WERI-Rb-1 (cell line): Measurements from ENCODE around the gene CCDC88B.

Experiments used
- DNase-seq: peaks from one replicate; pipeline ENCODE4 v3.0.0-alpha.2; 2020
- H3K27ac ChIP-seq: fragments of 250-450 bp; sonication (Bioruptor Pico); 2 replicates; pipeline ENCODE4 v1.5.1; 2020; ENCODE audit warnings: mild to moderate bottlenecking, moderate library complexity
- H3K27me3 ChIP-seq: fragments of 250-450 bp; sonication (Bioruptor Pico); 2 replicates; pipeline ENCODE4 v1.5.1; 2021; ENCODE audit warnings: mild to moderate bottlenecking, low read depth, moderate library complexity; ENCODE audit not compliant: insufficient read depth, severe bottlenecking
- H3K36me3 ChIP-seq: fragments of 250-450 bp; sonication (Bioruptor Pico); 2 replicates; pipeline ENCODE4 v1.5.1; 2020; ENCODE audit warnings: mild to moderate bottlenecking, moderate library complexity
- H3K4me3 ChIP-seq: 2 replicates; pipeline ENCODE4 v1.5.1; 2011; ENCODE audit warnings: low read depth, mild to moderate bottlenecking, control low read depth, low read length
- H3K9me3 ChIP-seq: fragments of 250-450 bp; sonication (Bioruptor Pico); 2 replicates; pipeline ENCODE4 v1.5.1; 2021; ENCODE audit warnings: mild to moderate bottlenecking, moderate library complexity; ENCODE audit not compliant: severe bottlenecking
- TF ChIP-seq, protein P1 (sequence below): IDR thresholded peaks from 2 replicates; pipeline ENCODE4 v1.5.1; 2011; ENCODE audit warnings: low read depth, mild to moderate bottlenecking, control low read depth, inconsistent platforms, low read length

CCDC88B gene

DNA sequence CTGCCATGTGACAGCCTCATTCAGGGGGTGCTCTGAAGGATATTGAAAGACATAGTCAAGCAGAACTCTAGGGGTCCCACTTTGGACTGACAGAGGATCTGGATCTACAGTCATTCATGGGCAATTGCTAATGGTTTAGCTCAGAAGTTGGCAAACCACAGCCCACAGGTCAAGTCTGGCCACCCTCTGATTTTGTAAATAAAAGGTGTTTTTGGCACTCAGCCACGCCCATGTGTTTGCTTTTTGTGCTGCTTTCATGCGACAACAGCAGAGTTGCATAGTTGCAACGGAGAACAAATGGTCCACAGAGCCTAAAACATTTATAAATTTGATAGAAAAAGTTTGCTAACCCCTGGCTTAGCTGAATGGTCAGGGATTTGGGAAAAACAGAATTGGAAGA lies 60.7 kb downstream of the CCDC88B start:
- H3K4me3 ChIP-seq: no peak overlapping the region
- no peaks in the 10 kb centered on the region for H3K36me3 ChIP-seq
- TF ChIP-seq, protein P1, sequence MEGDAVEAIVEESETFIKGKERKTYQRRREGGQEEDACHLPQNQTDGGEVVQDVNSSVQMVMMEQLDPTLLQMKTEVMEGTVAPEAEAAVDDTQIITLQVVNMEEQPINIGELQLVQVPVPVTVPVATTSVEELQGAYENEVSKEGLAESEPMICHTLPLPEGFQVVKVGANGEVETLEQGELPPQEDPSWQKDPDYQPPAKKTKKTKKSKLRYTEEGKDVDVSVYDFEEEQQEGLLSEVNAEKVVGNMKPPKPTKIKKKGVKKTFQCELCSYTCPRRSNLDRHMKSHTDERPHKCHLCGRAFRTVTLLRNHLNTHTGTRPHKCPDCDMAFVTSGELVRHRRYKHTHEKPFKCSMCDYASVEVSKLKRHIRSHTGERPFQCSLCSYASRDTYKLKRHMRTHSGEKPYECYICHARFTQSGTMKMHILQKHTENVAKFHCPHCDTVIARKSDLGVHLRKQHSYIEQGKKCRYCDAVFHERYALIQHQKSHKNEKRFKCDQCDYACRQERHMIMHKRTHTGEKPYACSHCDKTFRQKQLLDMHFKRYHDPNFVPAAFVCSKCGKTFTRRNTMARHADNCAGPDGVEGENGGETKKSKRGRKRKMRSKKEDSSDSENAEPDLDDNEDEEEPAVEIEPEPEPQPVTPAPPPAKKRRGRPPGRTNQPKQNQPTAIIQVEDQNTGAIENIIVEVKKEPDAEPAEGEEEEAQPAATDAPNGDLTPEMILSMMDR: no peak
- no peak overlapping the region for H3K27ac ChIP-seq
- DNase-seq: no peak
- H3K9me3 ChIP-seq: no peaks in the 10 kb centered on the region
- no peaks in the 10 kb centered on the region for H3K27me3 ChIP-seq

DNA sequence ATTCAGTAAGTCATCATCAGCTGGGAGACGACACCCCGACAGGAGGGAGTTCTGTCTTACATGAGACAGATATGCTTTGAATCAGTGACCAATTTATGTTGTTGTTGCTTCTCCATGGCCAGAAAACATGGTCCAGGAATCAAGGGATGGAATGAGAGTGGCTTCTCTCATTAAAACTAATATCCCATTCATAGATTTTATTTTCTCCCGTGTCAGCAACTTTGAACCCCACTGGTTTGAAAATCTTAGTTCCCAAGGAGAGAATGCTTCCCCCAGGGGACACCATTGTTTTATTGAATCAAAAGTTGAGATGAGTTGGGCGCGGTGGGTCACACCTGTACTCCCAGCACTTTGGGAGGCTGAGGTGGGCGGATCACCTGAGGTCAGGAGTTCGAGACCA lies 61.8 kb downstream of the CCDC88B start:
- Histone ChIP-seq H3K27ac (no peak overlapping the region), H3K4me3 (no peak overlapping the region), H3K9me3 (no peaks in the 10 kb centered on the region), H3K36me3 (no peaks in the 10 kb centered on the region), H3K27me3 (no peaks in the 10 kb centered on the region)
- no peak for DNase-seq
- TF ChIP-seq, protein P1: no peak

DNA sequence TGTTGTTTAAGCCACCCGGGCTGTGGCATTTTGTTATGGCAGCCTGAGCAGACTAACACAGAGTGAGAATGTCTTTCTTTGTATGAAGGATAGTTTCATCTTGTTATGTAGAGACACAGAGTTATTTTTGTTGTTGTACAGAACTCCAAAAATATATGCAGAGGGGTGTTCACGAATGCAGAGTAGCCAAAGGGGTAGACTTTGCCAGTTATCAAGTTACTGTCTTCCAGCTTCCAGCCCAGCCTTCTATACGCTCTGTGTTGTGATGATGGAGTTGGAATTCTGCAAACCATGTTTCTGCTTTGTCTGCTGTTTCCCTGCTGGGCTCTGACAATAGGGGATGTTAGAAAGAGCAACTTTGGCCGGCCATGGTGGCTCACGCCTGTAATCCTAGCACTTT lies 63.1 kb downstream of the CCDC88B start:
- Histone ChIP-seq H3K27ac (no peak overlapping the region), H3K36me3 (no peaks in the 10 kb centered on the region), H3K4me3 (no peak overlapping the region), H3K9me3 (no peaks in the 10 kb centered on the region), H3K27me3 (no peaks in the 10 kb centered on the region)
- TF ChIP-seq, protein P1: no peak
- DNase-seq: no peak

DNA sequence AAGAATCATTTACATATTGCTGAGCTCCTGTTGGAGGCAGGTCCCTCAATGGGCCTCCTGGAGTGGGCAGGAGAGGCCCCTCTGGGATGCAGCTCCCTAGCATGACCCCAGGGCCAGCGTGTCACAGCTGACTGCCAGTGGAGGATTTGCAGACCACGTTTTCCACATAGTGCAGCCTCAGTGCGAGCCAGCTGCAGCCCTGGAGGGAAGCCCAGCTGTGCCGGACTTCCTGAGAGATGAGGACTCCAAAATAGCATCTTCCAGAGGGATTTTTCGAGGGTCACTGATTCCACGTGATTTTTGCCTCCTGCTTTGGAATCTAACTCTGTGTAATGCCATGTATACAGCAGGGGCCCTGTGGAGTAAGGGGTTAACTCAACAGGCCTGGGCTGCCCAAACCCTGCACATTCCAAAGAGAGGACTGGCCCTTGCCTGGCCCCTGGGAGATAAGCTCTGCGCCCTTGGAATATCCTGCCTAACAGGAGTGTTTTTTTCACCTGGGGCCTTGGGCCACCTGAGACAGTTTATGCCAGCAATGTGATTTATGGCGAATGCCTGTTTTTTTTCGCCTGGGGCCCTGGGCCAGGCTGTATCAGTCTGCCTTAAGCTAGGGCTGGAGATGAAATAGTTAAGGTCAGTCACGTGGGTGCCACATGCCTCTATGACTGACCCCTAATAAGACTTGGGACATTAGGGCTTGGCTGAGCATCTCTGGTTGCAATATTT lies 66.4 kb downstream of the CCDC88B start:
- Histone ChIP-seq H3K27me3 (no peaks in the 10 kb centered on the region), H3K4me3 (no peak overlapping the region), H3K36me3 (no peaks in the 10 kb centered on the region), H3K27ac (no peak overlapping the region), H3K9me3 (no peaks in the 10 kb centered on the region)
- TF ChIP-seq, protein P1: no peak
- no peak for DNase-seq
